HepG2 (cell line): Measurements from ENCODE around the gene PANK1. TPM values are rescaled to one million over a fixed set of nuclear protein-coding genes. Genes with fewer than 3 reads are reported as not detected.

ENCODE experiments used
- ATAC-seq: fragments of 200-7000 bp; cut with Tn5 transposase; 3 replicates; pipeline ENCODE4 v1.9.1; 2020; ENCODE audit warnings: mild to moderate bottlenecking, moderate library complexity
- BruUV-seq: library from RNA; stranded (reverse); fragments of 400-500 nt; replicated peaks from 2 replicates; lab custom pipeline; 2021; lab: Mats Ljungman, UMichigan
- CTCF ChIA-PET: fragments of 300-600 bp; formaldehyde crosslinking; extraction: SDS; loops from one replicate; lab custom pipeline; 2021; ENCODE audit warnings: low total read pairs, inconsistent platforms, low intra/inter-chr PET ratio; lab: Yijun Ruan, JAX
- POLR2A ChIA-PET: fragments of 350-600 bp; sonication (Branson Sonifier 250); formaldehyde crosslinking; loops from one replicate; lab custom pipeline; 2020; ENCODE audit warnings: antibody characterized with exemption, inconsistent platforms; lab: Yijun Ruan, JAX
- DNase-seq: peaks from one replicate; pipeline ENCODE4 v3.0.0-alpha.2; 2015; ENCODE audit warnings: low spot score
- FAIRE-seq: peaks from 3 replicates; lab custom pipeline; 2011; peaks lifted over from hg19 to GRCh38; lab: Jason Lieb, UNC
- H2AFZ ChIP-seq: one replicate; pipeline ENCODE4 v1.6.1; 2011; ENCODE audit warnings: low read length, inconsistent platforms
- H3K27ac ChIP-seq: fragments of 300-600 bp; 3 replicates; pipeline ENCODE4 v1.8.0; 2011; ENCODE audit warnings: mixed run types, mild to moderate bottlenecking, mixed read lengths, low read length, inconsistent platforms; ENCODE audit not compliant: insufficient read depth; ENCODE audit errors: extremely low read length
- H3K27me3 ChIP-seq, 2 experiments: fragments of 200-600 bp in 1 of 2; 2 replicates in 1 of 2; 3 replicates in 1 of 2; pipeline versions ENCODE4 v1.6.0 to v1.8.0; 2011; ENCODE audit warnings: low read length in 2 of 2, mild to moderate bottlenecking in 2 of 2, moderate library complexity in 2 of 2, inconsistent platforms in 1 of 2; ENCODE audit not compliant: insufficient read depth in 2 of 2, control insufficient read depth in 1 of 2
- H3K36me3 ChIP-seq, 2 experiments: fragments of 200-600 bp in 1 of 2; replicated peaks in 1 of 2; 2 replicates in 1 of 2; 3 replicates in 1 of 2; pipeline versions ENCODE4 v1.5.1 to v1.8.0; 2011; ENCODE audit warnings: low read length in 2 of 2, inconsistent platforms in 1 of 2; ENCODE audit not compliant: insufficient read depth in 2 of 2, control insufficient read depth in 1 of 2
- H3K4me1 ChIP-seq: 2 replicates; pipeline ENCODE4 v1.5.1; 2012; ENCODE audit warnings: low read length, inconsistent platforms; ENCODE audit not compliant: insufficient read depth
- H3K4me2 ChIP-seq: 2 replicates; pipeline ENCODE4 v1.6.0; 2011; ENCODE audit warnings: low read depth, low read length, inconsistent platforms
- H3K4me3 ChIP-seq, 3 experiments: fragments of 200-600 bp in 1 of 3; sonication (generic), shearing (Covaris generic) in 1 of 3; replicated peaks in 1 of 3; 2 replicates each; pipeline ENCODE4 v1.5.1; 2011 to 2016; ENCODE audit warnings: low read length in 3 of 3, inconsistent platforms in 2 of 3, low read depth in 2 of 3, mild to moderate bottlenecking in 2 of 3, control low read depth in 1 of 3, mixed read lengths in 1 of 3; ENCODE audit not compliant: insufficient read depth in 1 of 3
- H3K79me2 ChIP-seq: one replicate; pipeline ENCODE4 v1.6.1; 2011; ENCODE audit warnings: low read length, inconsistent platforms; ENCODE audit not compliant: insufficient read depth
- H3K9ac ChIP-seq: 2 replicates; pipeline ENCODE4 v1.6.0; 2011; ENCODE audit warnings: mild to moderate bottlenecking, low read depth, low read length, inconsistent platforms; ENCODE audit not compliant: insufficient read depth
- H3K9me3 ChIP-seq: 2 replicates; pipeline ENCODE4 v1.5.1; 2012; ENCODE audit warnings: mild to moderate bottlenecking, low read length
- H4K20me1 ChIP-seq: 2 replicates; pipeline ENCODE4 v1.6.0; 2011; ENCODE audit warnings: inconsistent platforms, mild to moderate bottlenecking, low read length, moderate library complexity; ENCODE audit not compliant: insufficient read depth
- BHLHE40 ChIP-seq: IDR thresholded peaks from 2 replicates; pipeline ENCODE4 v1.6.1; 2011; ENCODE audit warnings: low read length, improper control_type of control experiment
- GATAD1 ChIP-seq: IDR thresholded peaks from 2 replicates; pipeline ENCODE4 v1.6.1; 2016; ENCODE audit warnings: missing genetic modification reagents, missing compliant biosample characterization
- HNF4A ChIP-seq: sonication (generic); formaldehyde crosslinking; IDR thresholded peaks from 2 replicates; pipeline ENCODE4 v1.4.0; 2020; ENCODE audit warnings: missing genetic modification reagents
- MXD1 ChIP-seq: sonication (generic); formaldehyde crosslinking; IDR thresholded peaks from 2 replicates; pipeline ENCODE4 v1.4.0; 2020; ENCODE audit warnings: mild to moderate bottlenecking, missing genetic modification reagents
- NFE2L1 ChIP-seq: sonication (generic); formaldehyde crosslinking; IDR thresholded peaks from 2 replicates; pipeline ENCODE4 v1.4.0; 2020; ENCODE audit warnings: missing genetic modification reagents, mild to moderate bottlenecking, borderline replicate concordance
- NFIB ChIP-seq: sonication (generic); formaldehyde crosslinking; IDR thresholded peaks from 2 replicates; pipeline ENCODE4 v1.9.0; 2021; ENCODE audit warnings: missing genetic modification reagents, mild to moderate bottlenecking, borderline replicate concordance
- POLR2G ChIP-seq: fragments of 200-400 bp; formaldehyde crosslinking; IDR thresholded peaks from 2 replicates; pipeline ENCODE4 v1.6.1; 2018; ENCODE audit warnings: mild to moderate bottlenecking, low read depth, low read length, moderate library complexity
- PRDM4 ChIP-seq: sonication (generic); formaldehyde crosslinking; IDR thresholded peaks from 2 replicates; pipeline ENCODE4 v1.9.0; 2021; ENCODE audit warnings: missing genetic modification reagents, borderline replicate concordance
- RBFOX2 ChIP-seq: fragments of 200-400 bp; formaldehyde crosslinking; IDR thresholded peaks from 2 replicates; pipeline ENCODE4 v1.6.1; 2017; ENCODE audit warnings: low read depth, mild to moderate bottlenecking, low read length
- TRIM22 ChIP-seq: fragments of 450-650 bp; IDR thresholded peaks from 2 replicates; pipeline ENCODE4 v1.6.1; 2017
- ZNF253 ChIP-seq: sonication (generic); formaldehyde crosslinking; IDR thresholded peaks from 2 replicates; pipeline ENCODE4 v1.8.0; 2022; ENCODE audit warnings: mild to moderate bottlenecking, missing genetic modification reagents, borderline replicate concordance
- ZNF317 ChIP-seq: sonication (generic); formaldehyde crosslinking; IDR thresholded peaks from 2 replicates; pipeline ENCODE4 v1.5.0; 2020; ENCODE audit warnings: mild to moderate bottlenecking, missing genetic modification reagents
- ZNF614 ChIP-seq: IDR thresholded peaks from 2 replicates; pipeline ENCODE4 v1.6.1; 2018; ENCODE audit warnings: missing biosample characterization, missing genetic modification reagents, inconsistent platforms, borderline replicate concordance
- ZNF788 ChIP-seq: sonication (generic); formaldehyde crosslinking; IDR thresholded peaks from 2 replicates; pipeline ENCODE4 v1.5.0; 2020; ENCODE audit warnings: mild to moderate bottlenecking, missing genetic modification reagents, borderline replicate concordance
- ZNF790 ChIP-seq: sonication (generic); formaldehyde crosslinking; IDR thresholded peaks from 2 replicates; pipeline ENCODE4 v1.8.0; 2022; ENCODE audit warnings: missing genetic modification reagents, mild to moderate bottlenecking, borderline replicate concordance
- WGBS: methylation state at CpG from one replicate; pipeline ENCODE4 v1.1.6; 2017; ENCODE audit warnings: low lambda C conversion rate; 5-methylcytosine and 5-hydroxymethylcytosine counted together
- in situ Hi-C: cut with HindIII; loops from 2 replicates; pipeline ENCODE4 v1.10.0; 2017; ENCODE audit warnings: low pct_unique_long_range_greater_than_20kb; ENCODE audit not compliant: extremely low pct_ligation_motif_present
- intact Hi-C: fragments of 100-400 bp; cut with micrococcal nuclease; formaldehyde crosslinking; loops from one replicate; pipeline ENCODE4 v1.10.0; 2022; ENCODE audit not compliant: unreplicated experiment
- polyA plus RNA-seq, 8 experiments: library from polyadenylated mRNA; depleted of rRNA in 3 of 8; stranded (reverse) in 7 of 8; unstranded in 1 of 8; fragments of >200 nt; fragmentation: Illumina TruSeq in 4 of 8; extraction: Trizol in 4 of 8; gene quantifications; 2 replicates each; pipeline versions ENCODE4 v1.2.1 to v1.2.3, GENCODE V29; 2011 to 2016; ENCODE audit warnings: low read depth in 4 of 8, missing spikeins in 1 of 8, mixed read lengths in 1 of 8; ENCODE audit not compliant: insufficient read depth in 1 of 8
- total RNA-seq, 5 experiments: library from RNA; depleted of rRNA; stranded (reverse); fragments of >200 nt; fragmentation: Illumina TruSeq; extraction: Trizol; gene quantifications; 2 replicates each; pipeline ENCODE4 v1.2.3, GENCODE V29; 2016; ENCODE audit warnings: low read depth in 1 of 5

PANK1 gene
- total and polyA plus RNA-seq, 2 of the 13 experiments (the other 11 are each of a cell fraction or from before 2014, with no cell fraction given): 18.2 to 33.3 TPM

GRCh38 chr10:89589101-89589720, 55.8 kb downstream of the PANK1 start (continued):
- TF ChIP-seq MXD1 (CRISPR knock-in tag) (no peak), POLR2G (no peak), NFIB (CRISPR knock-in tag) (no peak), PRDM4 (no peak), GATAD1 (CRISPR knock-in tag) (no peak), BHLHE40 (no peak)

GRCh38 chr10:89588671-89589070, 56.4 kb downstream of the PANK1 start:
- DNase-seq: no peak
- Histone ChIP-seq H3K36me3 (peaks cover 4 to 36% of the 10 kb centered on the region in 2 experiments), H3K9ac (no peak overlapping the region), H3K4me3 (no peak overlapping the region), H3K27ac (no peak overlapping the region), H3K27me3 (no peaks in the 10 kb centered on the region), H2AFZ (no peak overlapping the region), H3K4me2 (no peak overlapping the region), H3K9me3 (no peaks in the 10 kb centered on the region), H3K79me2 (no peaks in the 10 kb centered on the region), H4K20me1 (no peaks in the 10 kb centered on the region), H3K4me1 (peaks cover 15% of the 10 kb centered on the region)
- ChIA-PET POLR2A (no interaction called here), CTCF (no interaction called here)
- in situ Hi-C loops: no loop called here
- 95% methylated on average over 3 of the region's 3 CpGs for WGBS
- ATAC-seq: no peak
- intact Hi-C loops: no loop called here
- no TSS peak for BruUV-seq
- no peak for FAIRE-seq
- no peak for TF ChIP-seq HNF4A
- TF ChIP-seq ZNF253 (CRISPR knock-in tag): no peak
- no peak for TF ChIP-seq ZNF317 (CRISPR knock-in tag)
- TF ChIP-seq TRIM22: no peak
- TF ChIP-seq ZNF790 (CRISPR knock-in tag): no peak
- no peak for TF ChIP-seq ZNF614
- no peak for TF ChIP-seq NFE2L1 (CRISPR knock-in tag)
- TF ChIP-seq RBFOX2: no peak
- no peak for TF ChIP-seq ZNF788
